HUES64 (cell line): Measurements from ENCODE around the gene RNF38.
"Not testable (repeated sequence)": the region's sequence is repeated elsewhere in the genome, so short reads cannot be mapped to it uniquely, and the experiment has no call there.

Source experiments
- H3K27ac ChIP-seq: 2 replicates; pipeline ENCODE4 v1.7.0; 2013; ENCODE audit warnings: low read depth, low read length, inconsistent platforms
- H3K27me3 ChIP-seq: 2 replicates; pipeline ENCODE4 v1.6.1; 2013; ENCODE audit warnings: mild to moderate bottlenecking, low read length; ENCODE audit not compliant: insufficient read depth
- H3K36me3 ChIP-seq: 2 replicates; pipeline ENCODE4 v1.6.1; 2013; ENCODE audit warnings: mild to moderate bottlenecking, low read length; ENCODE audit not compliant: insufficient read depth
- H3K4me1 ChIP-seq: 2 replicates; pipeline ENCODE4 v1.6.1; 2013; ENCODE audit warnings: mild to moderate bottlenecking, low read length, moderate library complexity; ENCODE audit not compliant: insufficient read depth
- H3K4me3 ChIP-seq: 2 replicates; pipeline ENCODE4 v1.5.1; 2013; ENCODE audit warnings: mild to moderate bottlenecking, low read length, moderate library complexity
- H3K9ac ChIP-seq: 2 replicates; pipeline ENCODE4 v1.6.1; 2013; ENCODE audit warnings: mild to moderate bottlenecking, low read depth, low read length
- H3K9me3 ChIP-seq: 2 replicates; pipeline ENCODE4 v1.6.1; 2013; ENCODE audit warnings: low read depth, low read length; ENCODE audit not compliant: insufficient read depth
- WGBS: fragments of 150-250, 120-280 bp; methylation state at CpG from one replicate; pipeline ENCODE4 v1.1.7; 2013; ENCODE audit warnings: missing lambda C conversion rate; 5-methylcytosine and 5-hydroxymethylcytosine counted together

The RNF38 gene

GRCh38 chr9:36316611-36317317 is 83.3 kb downstream of the RNF38 start:
- WGBS, result 92% methylated on average over 12 of the region's 12 CpGs
- Histone ChIP-seq H3K4me1 (peaks cover 20% of the 10 kb centered on the region), H3K27ac (no peak overlapping the region)

GRCh38 chr9:36316049-36316448 is 84.0 kb downstream of the RNF38 start:
- H3K27me3 ChIP-seq, result no peaks in the 10 kb centered on the region
- H3K27ac ChIP-seq, result no peak overlapping the region
- no peak overlapping the region for H3K9ac ChIP-seq
- no peaks in the 10 kb centered on the region for H3K9me3 ChIP-seq
- H3K4me3 ChIP-seq, result no peak overlapping the region
- H3K4me1 ChIP-seq, result peaks cover 20% of the 10 kb centered on the region
- H3K36me3 ChIP-seq, result no peaks in the 10 kb centered on the region

More at GRCh38 chr9:36316611-36317317, 83.3 kb downstream of the RNF38 start:
- H3K9me3 ChIP-seq, result no peaks in the 10 kb centered on the region
- H3K36me3 ChIP-seq, result no peaks in the 10 kb centered on the region
- H3K9ac ChIP-seq, result no peak overlapping the region
- no peaks in the 10 kb centered on the region for H3K27me3 ChIP-seq
- no peak overlapping the region for H3K4me3 ChIP-seq

- Histone ChIP-seq H3K9ac (no peak overlapping the region), H3K27me3 (no peaks in the 10 kb centered on the region), H3K4me1 (peaks cover 20% of the 10 kb centered on the region), H3K36me3 (no peaks in the 10 kb centered on the region), H3K27ac (no peak overlapping the region), H3K9me3 (no peaks in the 10 kb centered on the region), H3K4me3 (no peak overlapping the region)
- 78% methylated on average over 3 of the region's 3 CpGs for WGBS
These were observed 84.8 kb downstream of the RNF38 start for GRCh38 chr9:36315283-36315682.

- no peaks in the 10 kb centered on the region for H3K9me3 ChIP-seq
- no peak overlapping the region for H3K4me3 ChIP-seq
- no peaks in the 10 kb centered on the region for H3K36me3 ChIP-seq
These were observed 85.3 kb downstream of the RNF38 start for GRCh38 chr9:36314740-36315139.

GRCh38 chr9:36306471-36307306 is 93.4 kb downstream of the RNF38 start:
- H3K9ac ChIP-seq, result no peak overlapping the region
- no peaks in the 10 kb centered on the region for H3K4me1 ChIP-seq
- no peaks in the 10 kb centered on the region for H3K9me3 ChIP-seq
- WGBS, result 84% methylated on average over 8 of the region's 8 CpGs
- no peak overlapping the region for H3K4me3 ChIP-seq
- no peaks in the 10 kb centered on the region for H3K36me3 ChIP-seq
- H3K27ac ChIP-seq, result no peak overlapping the region
- H3K27me3 ChIP-seq, result no peaks in the 10 kb centered on the region

More at GRCh38 chr9:36314740-36315139, 85.3 kb downstream of the RNF38 start:
- H3K27ac ChIP-seq, result no peak overlapping the region
- WGBS, result 91% methylated on average over 2 of the region's 2 CpGs
- no peak overlapping the region for H3K9ac ChIP-seq
- H3K27me3 ChIP-seq, result no peaks in the 10 kb centered on the region
- H3K4me1 ChIP-seq, result peaks cover 20% of the 10 kb centered on the region

- not testable (repeated sequence) for H3K9ac ChIP-seq, H3K27ac ChIP-seq, H3K4me3 ChIP-seq, H3K27me3 ChIP-seq, H3K36me3 ChIP-seq, H3K4me1 ChIP-seq, H3K9me3 ChIP-seq
- WGBS, result 89% methylated on average over 2 of the region's 2 CpGs
These were observed 95.7 kb downstream of the RNF38 start for GRCh38 chr9:36304366-36304765.

- Histone ChIP-seq H3K4me1 (peaks cover 5% of the 10 kb centered on the region; the same call in 1 of the 2 replicates), H3K27me3 (no peaks in the 10 kb centered on the region), H3K9ac (no peak overlapping the region), H3K4me3 (no peak overlapping the region), H3K9me3 (no peaks in the 10 kb centered on the region), H3K36me3 (no peaks in the 10 kb centered on the region), H3K27ac (no peak overlapping the region)
- WGBS, result 92% methylated on average over 5 of the region's 5 CpGs
These were observed 98.8 kb downstream of the RNF38 start for GRCh38 chr9:36301227-36301626.

- WGBS, result 97% methylated on average over 3 of the region's 3 CpGs
- H3K4me3 ChIP-seq, result no peak overlapping the region
These were observed 101.5 kb downstream of the RNF38 start for GRCh38 chr9:36298566-36298965.

GRCh38 chr9:36297798-36298197 is 102.3 kb downstream of the RNF38 start:
- WGBS, result no CpG with 5 or more reads among the region's 2 CpGs
- H3K4me1 ChIP-seq, result peaks cover 5% of the 10 kb centered on the region; the same call in 1 of the 2 replicates
- no peaks in the 10 kb centered on the region for H3K9me3 ChIP-seq
- H3K27me3 ChIP-seq, result no peaks in the 10 kb centered on the region
- no peaks in the 10 kb centered on the region for H3K36me3 ChIP-seq
- H3K9ac ChIP-seq, result no peak overlapping the region
- no peak overlapping the region for H3K27ac ChIP-seq
- no peak overlapping the region for H3K4me3 ChIP-seq

More at GRCh38 chr9:36298566-36298965, 101.5 kb downstream of the RNF38 start:
- peaks cover 5% of the 10 kb centered on the region; the same call in 1 of the 2 replicates for H3K4me1 ChIP-seq
- no peak overlapping the region for H3K27ac ChIP-seq
- H3K9ac ChIP-seq, result no peak overlapping the region
- no peaks in the 10 kb centered on the region for H3K36me3 ChIP-seq
- no peaks in the 10 kb centered on the region for H3K9me3 ChIP-seq
- H3K27me3 ChIP-seq, result no peaks in the 10 kb centered on the region

- H3K36me3 ChIP-seq, H3K9ac ChIP-seq, H3K27ac ChIP-seq, H3K4me1 ChIP-seq, H3K4me3 ChIP-seq, H3K27me3 ChIP-seq, H3K9me3 ChIP-seq: not testable (repeated sequence)
- WGBS, result 89% methylated on average over 3 of the region's 3 CpGs
These were observed 105.1 kb downstream of the RNF38 start for GRCh38 chr9:36294996-36295395.

GRCh38 chr9:36293918-36294317 is 106.2 kb downstream of the RNF38 start:
- H3K4me1 ChIP-seq, result peaks cover 9% of the 10 kb centered on the region
- no peak overlapping the region for H3K27ac ChIP-seq
- H3K36me3 ChIP-seq, result no peaks in the 10 kb centered on the region
- H3K9me3 ChIP-seq, result no peaks in the 10 kb centered on the region
- H3K4me3 ChIP-seq, result no peak overlapping the region
- H3K9ac ChIP-seq, result no peak overlapping the region
- 79% methylated on average over 5 of the region's 5 CpGs for WGBS
- no peaks in the 10 kb centered on the region for H3K27me3 ChIP-seq
